ENCODE data around the gene KIF24.
"Not testable (repeated sequence)": the region's sequence is repeated elsewhere in the genome, so short reads cannot be mapped to it uniquely, and the experiment has no call there.

Gene KIF24, protein sequence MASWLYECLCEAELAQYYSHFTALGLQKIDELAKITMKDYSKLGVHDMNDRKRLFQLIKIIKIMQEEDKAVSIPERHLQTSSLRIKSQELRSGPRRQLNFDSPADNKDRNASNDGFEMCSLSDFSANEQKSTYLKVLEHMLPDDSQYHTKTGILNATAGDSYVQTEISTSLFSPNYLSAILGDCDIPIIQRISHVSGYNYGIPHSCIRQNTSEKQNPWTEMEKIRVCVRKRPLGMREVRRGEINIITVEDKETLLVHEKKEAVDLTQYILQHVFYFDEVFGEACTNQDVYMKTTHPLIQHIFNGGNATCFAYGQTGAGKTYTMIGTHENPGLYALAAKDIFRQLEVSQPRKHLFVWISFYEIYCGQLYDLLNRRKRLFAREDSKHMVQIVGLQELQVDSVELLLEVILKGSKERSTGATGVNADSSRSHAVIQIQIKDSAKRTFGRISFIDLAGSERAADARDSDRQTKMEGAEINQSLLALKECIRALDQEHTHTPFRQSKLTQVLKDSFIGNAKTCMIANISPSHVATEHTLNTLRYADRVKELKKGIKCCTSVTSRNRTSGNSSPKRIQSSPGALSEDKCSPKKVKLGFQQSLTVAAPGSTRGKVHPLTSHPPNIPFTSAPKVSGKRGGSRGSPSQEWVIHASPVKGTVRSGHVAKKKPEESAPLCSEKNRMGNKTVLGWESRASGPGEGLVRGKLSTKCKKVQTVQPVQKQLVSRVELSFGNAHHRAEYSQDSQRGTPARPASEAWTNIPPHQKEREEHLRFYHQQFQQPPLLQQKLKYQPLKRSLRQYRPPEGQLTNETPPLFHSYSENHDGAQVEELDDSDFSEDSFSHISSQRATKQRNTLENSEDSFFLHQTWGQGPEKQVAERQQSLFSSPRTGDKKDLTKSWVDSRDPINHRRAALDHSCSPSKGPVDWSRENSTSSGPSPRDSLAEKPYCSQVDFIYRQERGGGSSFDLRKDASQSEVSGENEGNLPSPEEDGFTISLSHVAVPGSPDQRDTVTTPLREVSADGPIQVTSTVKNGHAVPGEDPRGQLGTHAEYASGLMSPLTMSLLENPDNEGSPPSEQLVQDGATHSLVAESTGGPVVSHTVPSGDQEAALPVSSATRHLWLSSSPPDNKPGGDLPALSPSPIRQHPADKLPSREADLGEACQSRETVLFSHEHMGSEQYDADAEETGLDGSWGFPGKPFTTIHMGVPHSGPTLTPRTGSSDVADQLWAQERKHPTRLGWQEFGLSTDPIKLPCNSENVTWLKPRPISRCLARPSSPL (N-terminal part only)

DNA sequence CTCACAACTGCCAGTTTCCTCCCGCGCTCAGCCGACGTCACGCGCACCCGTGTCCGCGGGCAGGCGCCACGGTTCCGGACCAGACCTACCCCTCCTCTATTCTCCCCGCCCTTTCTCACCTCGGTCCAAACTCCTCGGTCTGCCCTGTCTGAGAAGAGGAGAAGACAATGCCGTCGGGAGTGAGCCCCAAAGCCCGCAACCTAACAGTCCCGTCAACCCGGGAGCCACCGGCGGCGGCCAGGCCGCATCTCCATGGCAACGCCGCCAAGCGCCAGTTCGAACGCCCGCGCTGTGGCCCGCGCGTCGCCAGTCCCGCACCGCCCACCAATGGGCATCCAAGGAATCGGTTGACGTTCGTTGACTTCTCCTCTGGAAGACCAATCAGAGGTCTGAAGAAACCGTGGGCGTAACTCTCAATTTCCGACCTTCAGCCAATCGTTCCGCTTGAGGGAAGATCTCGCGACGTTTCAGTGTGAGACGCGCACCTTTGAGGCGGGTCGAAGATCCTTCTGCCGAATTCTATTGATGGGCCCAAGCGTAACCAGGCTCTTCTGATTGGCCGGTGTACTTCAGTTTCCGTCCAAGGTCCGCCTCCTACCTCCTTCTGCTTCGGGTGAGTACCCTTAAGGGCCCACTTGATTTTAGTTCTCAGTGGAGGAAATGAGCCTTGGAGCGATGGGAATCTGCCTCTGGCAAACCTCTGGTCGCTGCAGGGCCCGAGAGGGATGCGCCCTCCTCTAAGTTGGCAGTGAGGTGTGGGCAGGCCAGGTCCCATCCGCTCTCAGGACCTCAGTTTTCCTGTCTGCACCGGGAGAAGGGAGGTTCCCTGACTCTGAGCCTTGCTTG, at the start of gene KIF24, which contains the start of gene NUDT2:
Gene KIF24 (minus strand): TSS at position 282 of the 846 bp plus-strand sequence. CDS start 17,922 bp downstream, outside the sequence.
Gene NUDT2 (plus strand): TSS at position 583 of the 846 bp plus-strand sequence. CDS start 9,471 bp downstream, outside the sequence.
- DNase-seq (ENCODE audit: low read depth), result peak; percentile 87

GRCh38 chr9:34378376-34379060, 49.5 kb upstream of the KIF24 start:
- DNase-seq (ENCODE audit: low read depth), result no peak

DNA sequence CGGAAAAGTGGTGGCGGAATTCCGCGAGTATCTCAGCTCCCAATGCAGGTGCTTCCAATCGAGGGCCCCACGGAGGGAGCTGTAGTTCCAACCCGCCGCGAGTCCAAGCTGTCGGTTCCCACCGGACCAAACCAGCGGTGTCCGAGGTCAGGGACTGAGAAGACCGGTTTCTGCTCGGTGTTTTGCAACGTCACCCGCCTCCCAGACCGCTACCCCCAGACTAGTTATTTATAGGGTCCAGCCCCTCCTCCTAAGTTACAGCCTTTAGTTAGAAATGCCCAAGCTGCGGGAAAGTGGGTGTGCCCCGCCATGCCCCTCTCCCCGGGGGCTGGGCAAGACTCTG, 48.3 kb upstream of the KIF24 start:
- no peak for DNase-seq (ENCODE audit: low read depth)

- DNase-seq (ENCODE audit: low read depth), result peak; percentile 94
Measured at GRCh38 chr9:34376596-34377403, 47.7 kb upstream of the KIF24 start, which contains the start of gene MYORG. TSS of gene MYORG (minus strand) at chr9:34376898. CDS start at chr9:34372943, 3,955 bp downstream.

- DNase-seq (ENCODE audit: low read depth), result no peak
Measured at GRCh38 chr9:34375901-34376595, 47.0 kb upstream of the KIF24 start.

GRCh38 chr9:34374905-34375552, 46.0 kb upstream of the KIF24 start:
- DNase-seq (ENCODE audit: low read depth), result no peak

DNA sequence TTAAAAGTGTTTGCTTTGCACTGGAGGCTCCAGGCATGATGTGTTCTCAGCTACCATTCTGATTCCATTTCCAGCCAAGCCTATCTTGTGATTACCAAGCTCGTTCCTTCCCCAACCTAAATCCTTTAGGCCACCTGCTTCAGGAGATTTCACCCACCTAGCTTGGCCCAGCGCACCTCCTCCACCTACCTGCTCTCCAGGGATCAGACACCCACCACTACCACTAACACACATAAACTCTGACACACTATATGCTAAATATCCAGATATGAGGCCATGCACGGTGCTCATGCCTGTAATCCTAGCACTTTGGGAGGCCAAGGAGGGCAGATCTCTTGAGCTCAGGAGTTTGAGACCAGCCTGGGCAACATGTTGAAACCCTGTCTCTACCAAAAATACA, 45.3 kb upstream of the KIF24 start:
- no peak for DNase-seq (ENCODE audit: low read depth)

GRCh38 chr9:34373749-34374148, 44.7 kb upstream of the KIF24 start:
- no peak for DNase-seq (ENCODE audit: low read depth)

GRCh38 chr9:34372467-34373011, 43.5 kb upstream of the KIF24 start:
- no peak for DNase-seq (ENCODE audit: low read depth)

- no peak for DNase-seq (ENCODE audit: low read depth)
Measured at GRCh38 chr9:34371886-34372466, 42.9 kb upstream of the KIF24 start.

DNA sequence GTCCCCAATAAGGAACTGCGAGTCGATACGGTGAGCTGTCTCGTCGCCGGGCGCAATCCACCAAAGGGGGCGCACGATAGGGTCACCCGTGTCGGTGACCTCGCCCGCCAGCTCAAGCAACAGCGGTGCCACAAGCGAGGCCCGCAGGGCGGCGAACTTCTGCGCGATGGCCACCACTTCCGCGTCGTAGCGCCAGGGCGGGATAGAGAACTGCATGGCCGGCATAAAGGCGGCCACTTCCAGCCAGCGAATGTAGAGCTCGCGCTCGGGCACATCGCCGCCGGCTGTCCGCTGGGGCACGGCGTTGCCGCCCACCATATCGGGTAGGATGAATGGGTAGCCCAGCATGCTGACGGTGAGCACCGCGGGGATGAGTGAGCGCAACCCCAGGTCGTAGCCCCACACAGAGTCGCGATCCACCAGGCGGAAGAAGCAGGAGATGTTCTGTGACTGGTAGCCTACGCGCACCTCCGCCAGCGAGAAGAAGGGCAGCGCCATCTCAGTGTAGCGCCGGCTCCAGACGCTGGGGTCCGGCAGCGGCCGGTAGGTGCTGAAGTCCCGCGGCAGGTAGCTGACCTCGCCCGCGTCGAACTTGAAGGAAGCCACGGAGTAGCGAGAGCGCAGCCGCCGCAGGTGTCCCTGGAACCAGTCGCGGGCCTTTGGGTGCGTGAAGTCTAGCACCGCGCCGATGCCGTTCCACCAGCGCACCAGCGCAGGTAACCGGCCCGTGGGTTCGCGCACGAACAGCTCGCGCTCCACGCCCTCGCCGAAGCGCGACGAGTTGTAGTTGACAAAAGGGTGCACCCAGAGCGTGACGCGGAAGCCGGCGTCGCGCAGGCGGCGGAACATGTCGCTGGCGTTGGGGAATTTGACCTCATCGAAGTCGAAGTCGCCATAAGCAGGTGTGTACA, 42.2 kb upstream of the KIF24 start:
- no peak for DNase-seq (ENCODE audit: low read depth)

DNA sequence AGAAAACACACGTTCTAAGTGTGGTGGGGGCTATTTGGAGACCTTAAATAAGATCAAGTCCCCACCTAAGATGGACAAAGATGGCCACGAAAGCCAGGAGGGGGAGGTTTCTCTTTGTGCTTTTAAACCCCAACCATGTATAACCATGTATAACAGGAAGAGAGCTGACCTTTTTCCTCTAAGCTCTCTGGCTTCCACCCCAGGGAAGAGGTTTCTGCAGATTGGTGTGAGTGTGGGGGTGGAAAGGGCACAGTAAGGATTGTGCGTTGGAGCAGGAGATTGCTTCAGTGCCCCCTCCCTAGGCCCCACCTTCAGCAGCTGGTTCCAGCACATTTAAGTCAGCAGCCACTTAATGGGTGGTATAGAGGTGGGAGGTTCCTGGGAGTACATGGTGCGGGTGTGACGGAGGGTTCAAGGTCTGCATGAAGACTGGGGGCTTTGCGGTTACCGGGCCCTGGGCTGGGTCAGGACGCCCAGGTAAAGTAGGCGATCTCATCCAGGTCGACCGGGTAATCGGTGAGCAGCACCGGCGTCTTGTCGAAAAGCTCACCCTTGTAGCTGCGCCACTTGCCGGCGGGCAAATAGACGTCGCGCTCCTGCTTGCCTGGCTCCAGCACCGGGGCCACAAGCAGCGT, 41.4 kb upstream of the KIF24 start:
- no peak for DNase-seq (ENCODE audit: low read depth)

DNA sequence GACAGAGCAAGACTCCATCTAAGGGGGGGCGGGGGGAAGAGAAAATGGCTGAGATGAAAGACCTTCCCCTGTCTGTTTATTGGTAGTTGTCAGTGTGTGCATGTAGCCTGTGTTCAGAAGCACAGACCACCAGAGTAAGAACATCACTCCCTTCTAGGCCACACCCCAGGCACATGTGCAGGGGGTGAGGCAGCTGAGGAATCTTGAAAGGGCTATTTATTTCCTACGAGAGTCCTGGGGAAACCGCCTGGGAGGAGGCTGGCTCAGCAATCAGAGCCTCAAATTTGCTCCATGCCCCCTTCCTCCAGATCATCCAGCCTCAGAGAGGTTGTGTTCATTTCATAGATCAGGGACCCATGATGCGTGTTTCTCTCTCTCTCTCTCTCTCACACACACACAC, 40.6 kb upstream of the KIF24 start:
- DNase-seq (ENCODE audit: low read depth), result no peak

- DNase-seq (ENCODE audit: low read depth), result not testable (repeated sequence)
Measured at GRCh38 chr9:34368796-34369195, 39.7 kb upstream of the KIF24 start.

DNA sequence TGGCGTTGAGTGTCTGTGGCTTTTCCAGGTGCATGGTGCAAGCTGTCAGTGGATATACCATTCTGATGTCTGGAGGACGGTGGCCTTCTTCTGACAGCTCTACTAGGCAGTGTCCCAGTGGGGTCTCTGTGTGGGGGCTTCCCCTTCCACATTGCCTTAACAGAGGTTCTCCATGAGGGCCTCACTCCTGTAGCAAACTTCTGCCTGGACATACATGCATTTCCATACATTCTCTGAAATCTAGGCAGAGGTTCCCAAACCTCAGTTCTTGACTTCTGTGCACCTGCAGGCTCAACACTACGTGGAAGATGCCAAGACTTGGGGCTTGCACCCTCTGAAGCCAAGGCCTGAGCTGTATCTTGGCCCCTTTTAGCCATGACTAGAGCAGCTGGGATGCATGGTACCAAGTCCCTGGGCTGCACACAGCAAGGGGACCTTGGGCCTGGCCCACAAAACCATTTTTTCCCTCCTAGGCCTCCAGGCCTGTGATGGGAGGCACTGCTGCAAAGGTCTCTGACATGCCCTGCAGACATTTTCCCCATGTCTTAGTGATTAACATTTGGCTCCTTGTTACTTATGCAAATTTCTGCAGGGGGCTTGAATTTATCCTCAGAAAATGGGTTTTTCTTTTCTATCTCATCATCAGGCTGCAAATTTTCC, 38.8 kb upstream of the KIF24 start:
- DNase-seq (ENCODE audit: low read depth), result not testable (repeated sequence)

DNA sequence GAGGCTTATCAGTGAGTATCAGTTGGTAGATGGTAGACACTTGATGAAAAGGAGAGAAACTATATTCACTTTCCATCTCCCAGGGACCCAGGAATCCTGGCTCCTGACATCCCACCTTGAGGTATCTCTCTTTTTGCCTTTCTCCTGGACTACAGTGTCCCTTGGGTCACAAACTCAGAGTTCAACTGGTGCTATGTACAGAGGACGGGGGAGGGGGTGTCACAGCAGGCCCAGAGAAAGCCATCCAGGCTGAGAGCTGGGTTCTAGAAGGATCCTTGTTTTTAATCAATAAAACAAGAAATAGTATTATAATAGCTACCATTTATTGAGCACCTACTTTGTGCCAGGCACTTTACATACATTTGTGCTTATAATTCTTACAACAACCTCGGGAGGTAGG, 37.3 kb upstream of the KIF24 start:
- DNase-seq (ENCODE audit: low read depth), result no peak

Data from stimulated activated CD8-positive, alpha-beta memory T cell treated with anti-CD3 and anti-CD28 coated beads, Interleukin-15, amount 100 ng/mL, for 1 hour (primary cell).